ENCODE results near the gene C11orf98. TPM values are rescaled to one million over a fixed set of nuclear protein-coding genes. Genes with fewer than 3 reads are reported as not detected.

C11orf98 gene
- total RNA-seq, 2 experiments from 2014 or later = 105 to 148 TPM

GRCh38 chr11:62678433-62678769 is 13.4 kb upstream of the C11orf98 start:
- no peaks in the 10 kb centered on the region for H3K9me3 ChIP-seq (ENCODE audit: low read length)
- no peak for DNase-seq (ENCODE audit: low spot score)
- H4K20me1 ChIP-seq (ENCODE audit: insufficient read depth, low read length) = no peaks in the 10 kb centered on the region
- peak overlapping the region; percentile 99; the same call in 1 of the 2 replicates for H2AFZ ChIP-seq (ENCODE audit: low read length)
- no TSS peak for BruUV-seq (replicated peaks)
- H3K4me2 ChIP-seq (ENCODE audit: low read length) = peak overlapping the region; percentile 96
- peak overlapping the region; percentile 93 for H3K4me3 ChIP-seq (ENCODE audit: low read depth, low read length, poor library complexity, severe bottlenecking)
- peaks cover 25% of the 10 kb centered on the region; the same call in 1 of the 2 replicates for H3K79me2 ChIP-seq (ENCODE audit: insufficient read depth, low read depth, low read length)
- H3K4me1 ChIP-seq (ENCODE audit: insufficient read depth, low read length, poor library complexity, severe bottlenecking) = peaks cover 40% of the 10 kb centered on the region
- H3K27ac ChIP-seq (ENCODE audit: low read depth, low read length, poor library complexity, severe bottlenecking) = peak overlapping the region; percentile 57
- intact Hi-C loops (cut with micrococcal nuclease; ENCODE audit: unreplicated experiment) = loop anchor here (5.0 kb wide), 1 partner anchor 109 kb away; the partner anchor contains the start of gene TMEM179B
- ChIA-PET POLR2A (no interaction called here), CTCF (ENCODE audit: unreplicated experiment) (no interaction called here)
- H3K36me3 ChIP-seq (ENCODE audit: insufficient read depth, low read length) = peaks cover 37% of the 10 kb centered on the region
- no peaks in the 10 kb centered on the region for H3K9me2 ChIP-seq (ENCODE audit: insufficient read depth, low read length)
- TF ChIP-seq EZH2phosphoT487 (IDR thresholded peaks at IDR 0.05; ENCODE audit: borderline replicate concordance, low read depth, low read length) = no peak
- no peak for TF ChIP-seq CTCF (conservative IDR thresholded peaks at IDR 0.05; ENCODE audit: low read length)

- no peak overlapping the region for H3K27ac ChIP-seq (ENCODE audit: low read depth, low read length, poor library complexity, severe bottlenecking)
- DNase-seq (ENCODE audit: low spot score) = no peak
- BruUV-seq (replicated peaks) = no TSS peak
- peaks cover 32% of the 10 kb centered on the region; the same call in 1 of the 2 replicates for H3K79me2 ChIP-seq (ENCODE audit: insufficient read depth, low read depth, low read length)
- H2AFZ ChIP-seq (ENCODE audit: low read length) = no peak overlapping the region
- H3K9me2 ChIP-seq (ENCODE audit: insufficient read depth, low read length) = no peaks in the 10 kb centered on the region
- no peaks in the 10 kb centered on the region for H4K20me1 ChIP-seq (ENCODE audit: insufficient read depth, low read length)
- POLR2A ChIA-PET = interaction anchor here (1.1 to 1.4 kb wide), 3 partner anchors 13 to 104 kb away, joined by 3 to 6 read pairs (median 5); partner anchors contain the start of genes C11orf98, CSKMT and EEF1G
- H3K4me3 ChIP-seq (ENCODE audit: low read depth, low read length, poor library complexity, severe bottlenecking) = peak overlapping the region; percentile 93
- TF ChIP-seq EZH2phosphoT487 (IDR thresholded peaks at IDR 0.05; ENCODE audit: borderline replicate concordance, low read depth, low read length) (no peak), CTCF (conservative IDR thresholded peaks at IDR 0.05; ENCODE audit: low read length) (no peak)
- intact Hi-C loops (cut with micrococcal nuclease; ENCODE audit: unreplicated experiment) = loop anchor here (5.0 kb wide), 1 partner anchor 110 kb away; the partner anchor contains the start of gene TMEM179B
- peaks cover 47% of the 10 kb centered on the region for H3K4me1 ChIP-seq (ENCODE audit: insufficient read depth, low read length, poor library complexity, severe bottlenecking)
- CTCF ChIA-PET (ENCODE audit: unreplicated experiment) = no interaction called here
- no peaks in the 10 kb centered on the region for H3K9me3 ChIP-seq (ENCODE audit: low read length)
- peak overlapping the region; percentile 96 for H3K4me2 ChIP-seq (ENCODE audit: low read length)
- peaks cover 44% of the 10 kb centered on the region for H3K36me3 ChIP-seq (ENCODE audit: insufficient read depth, low read length)
Measured at GRCh38 chr11:62677714-62678113, 12.7 kb upstream of the C11orf98 start.

- intact Hi-C loops (cut with micrococcal nuclease; ENCODE audit: unreplicated experiment) = loop anchor here (5.0 kb wide), 1 partner anchor 110 kb away; the partner anchor contains the start of gene TMEM179B
- Histone ChIP-seq H3K27ac (ENCODE audit: low read depth, low read length, poor library complexity, severe bottlenecking) (no peak overlapping the region), H3K36me3 (ENCODE audit: insufficient read depth, low read length) (peaks cover 45% of the 10 kb centered on the region), H3K9me2 (ENCODE audit: insufficient read depth, low read length) (no peaks in the 10 kb centered on the region), H2AFZ (ENCODE audit: low read length) (no peak overlapping the region), H3K4me1 (ENCODE audit: insufficient read depth, low read length, poor library complexity, severe bottlenecking) (peaks cover 51% of the 10 kb centered on the region), H4K20me1 (ENCODE audit: insufficient read depth, low read length) (no peaks in the 10 kb centered on the region), H3K4me3 (ENCODE audit: low read depth, low read length, poor library complexity, severe bottlenecking) (no peak overlapping the region), H3K4me2 (ENCODE audit: low read length) (peak overlapping the region; percentile 96), H3K9me3 (ENCODE audit: low read length) (no peaks in the 10 kb centered on the region), H3K79me2 (ENCODE audit: insufficient read depth, low read depth, low read length) (peaks cover 37% of the 10 kb centered on the region; the same call in 1 of the 2 replicates)
- POLR2A ChIA-PET = interaction anchor here (0.9 to 1.4 kb wide), 4 partner anchors 12 to 103 kb away, joined by 3 to 6 read pairs (median 4); partner anchors contain the start of genes C11orf98, CSKMT, EEF1G and LRRN4CL
- TF ChIP-seq EZH2phosphoT487 (IDR thresholded peaks at IDR 0.05; ENCODE audit: borderline replicate concordance, low read depth, low read length) = no peak
- no peak for TF ChIP-seq CTCF (conservative IDR thresholded peaks at IDR 0.05; ENCODE audit: low read length)
- CTCF ChIA-PET (ENCODE audit: unreplicated experiment) = no interaction called here
- DNase-seq (ENCODE audit: low spot score) = no peak
- no TSS peak for BruUV-seq (replicated peaks)
Measured at GRCh38 chr11:62677156-62677555, 12.1 kb upstream of the C11orf98 start.

All from OCI-LY7 (cell line).